ENCODE data around the gene BCL2L13.
"Not testable (repeated sequence)": the region's sequence is repeated elsewhere in the genome, so short reads cannot be mapped to it uniquely, and the experiment has no call there.

Gene BCL2L13

GRCh38 chr22:17764852-17765251 is 126.3 kb downstream of the BCL2L13 start:
- not testable (repeated sequence) for DNase-seq

GRCh38 chr22:17767233-17768065 is 128.9 kb downstream of the BCL2L13 start:
- peak; percentile 28 to 70 (median 45) for DNase-seq

GRCh38 chr22:17769013-17769715 is 130.6 kb downstream of the BCL2L13 start:
- peak; percentile 55 to 82 (median 82) for DNase-seq

GRCh38 chr22:17769716-17770082 is 131.1 kb downstream of the BCL2L13 start:
- peak in 1 of 4 experiments; percentile 17 for DNase-seq

GRCh38 chr22:17770180-17771077 is 131.9 kb downstream of the BCL2L13 start:
- no peak for DNase-seq

- peak in 2 of 4 experiments; percentile 42 to 45 for DNase-seq
Measured at GRCh38 chr22:17772249-17772957, 133.8 kb downstream of the BCL2L13 start.

- peak; percentile 74 to 88 (median 86) for DNase-seq
Measured at GRCh38 chr22:17772958-17773605, 134.5 kb downstream of the BCL2L13 start.

GRCh38 chr22:17773606-17774205 is 135.1 kb downstream of the BCL2L13 start:
- DNase-seq, result peak; percentile 20 to 62 (median 54)

- peak; percentile 83 to 94 (median 90) for DNase-seq
Measured at GRCh38 chr22:17774206-17774925, 135.8 kb downstream of the BCL2L13 start, which contains the start of gene BID. Gene BID, minus strand, starts transcription at chr22:17774469. Its CDS starts 24,353 bp downstream, at chr22:17750116.

- DNase-seq, result peak; percentile 44 to 73 (median 73)
Measured at GRCh38 chr22:17774926-17775685, 136.5 kb downstream of the BCL2L13 start.

- no peak for DNase-seq
Measured at GRCh38 chr22:17775781-17776465, 137.4 kb downstream of the BCL2L13 start.

- peak; percentile 83 to 95 (median 92) for DNase-seq
Measured at GRCh38 chr22:17777005-17777716, 138.6 kb downstream of the BCL2L13 start.

- DNase-seq, result no peak
Measured at GRCh38 chr22:17777717-17778044, 139.1 kb downstream of the BCL2L13 start.

GRCh38 chr22:17778412-17778976 is 139.9 kb downstream of the BCL2L13 start:
- DNase-seq, result no peak

GRCh38 chr22:17779286-17780115 is 140.9 kb downstream of the BCL2L13 start:
- no peak for DNase-seq

GRCh38 chr22:17780116-17780740 is 141.7 kb downstream of the BCL2L13 start:
- DNase-seq, result no peak

Measured in suppressor macrophage (primary cell).